H1 (cell line): ENCODE measurements around the gene SOX6. TPM values are rescaled to one million over a fixed set of nuclear protein-coding genes. Genes with fewer than 3 reads are reported as not detected.

Experiments
- CTCF ChIA-PET: fragments of 300-600 bp; sonication (Branson Sonifier 250); formaldehyde crosslinking; loops from one replicate; lab custom pipeline; 2021; ENCODE audit not compliant: partially characterized antibody; lab: Charles Lee
- POLR2A ChIA-PET: fragments of 300-600 bp; sonication (Branson Sonifier 250); formaldehyde crosslinking; loops from one replicate; lab custom pipeline; 2021; ENCODE audit warnings: inconsistent platforms; ENCODE audit not compliant: partially characterized antibody; lab: Charles Lee
- DNase-seq, 2 experiments: peaks; one replicate each; pipeline versions ENCODE4 v3.0.0 to v3.0.0-alpha.2; 2010 to 2022; ENCODE audit warnings: low spot score in 2 of 2, low read depth in 1 of 2, mixed read lengths in 1 of 2
- FAIRE-seq: peaks from 2 replicates; lab custom pipeline; 2011; peaks lifted over from hg19 to GRCh38; lab: Jason Lieb, UNC
- H2AFZ ChIP-seq: 2 replicates; pipeline ENCODE4 v1.8.1; 2012; ENCODE audit warnings: low read length, inconsistent platforms
- H2AK5ac ChIP-seq: 2 replicates; pipeline ENCODE4 v1.6.1; 2013; ENCODE audit warnings: low read depth, low read length
- H2BK120ac ChIP-seq: replicated peaks from 2 replicates; pipeline ENCODE3; 2013; ENCODE audit warnings: low read depth, low read length, inconsistent platforms
- H2BK12ac ChIP-seq: 2 replicates; pipeline ENCODE4 v1.6.1; 2013; ENCODE audit warnings: low read depth, low read length
- H2BK15ac ChIP-seq: 2 replicates; pipeline ENCODE4 v1.6.1; 2013; ENCODE audit warnings: low read length
- H2BK20ac ChIP-seq: 2 replicates; pipeline ENCODE4 v1.6.1; 2013; ENCODE audit warnings: low read length
- H2BK5ac ChIP-seq: 2 replicates; pipeline ENCODE4 v1.6.1; 2013; ENCODE audit warnings: low read depth, low read length
- H3K14ac ChIP-seq: 2 replicates; pipeline ENCODE4 v1.6.1; 2013; ENCODE audit warnings: inconsistent platforms; ENCODE audit not compliant: insufficient read length
- H3K18ac ChIP-seq: 2 replicates; pipeline ENCODE4 v1.6.1; 2013; ENCODE audit warnings: low read length; ENCODE audit errors: extremely low read depth
- H3K23ac ChIP-seq: 2 replicates; pipeline ENCODE4 v1.6.1; 2013; ENCODE audit warnings: inconsistent platforms; ENCODE audit not compliant: insufficient read length
- H3K23me2 ChIP-seq: 2 replicates; pipeline ENCODE4 v1.6.1; 2013; ENCODE audit warnings: low read depth, low read length
- H3K27ac ChIP-seq: 2 replicates; pipeline ENCODE4 v1.6.1; 2011; ENCODE audit warnings: low read depth, low read length, inconsistent platforms
- H3K27me3 ChIP-seq, 4 experiments: replicated peaks in 1 of 4; 1 replicate in 1 of 4; 2 replicates in 3 of 4; pipeline versions ENCODE4 v1.6.1 to v1.8.1; 2011 to 2013; ENCODE audit warnings: low read length in 3 of 4, mild to moderate bottlenecking in 3 of 4, inconsistent platforms in 2 of 4, mixed read lengths in 2 of 4, moderate library complexity in 1 of 4; ENCODE audit not compliant: control insufficient read depth in 3 of 4, insufficient read depth in 3 of 4; ENCODE audit errors: extremely low read depth in 1 of 4
- H3K36me3 ChIP-seq, 4 experiments: 2 replicates each; pipeline versions ENCODE4 v1.6.1 to v1.8.1; 2011 to 2013; ENCODE audit warnings: mild to moderate bottlenecking in 4 of 4, low read length in 3 of 4, moderate library complexity in 2 of 4, control low read depth in 1 of 4, inconsistent platforms in 1 of 4; ENCODE audit not compliant: insufficient read depth in 4 of 4, control insufficient read depth in 2 of 4
- H3K4ac ChIP-seq: replicated peaks from 2 replicates; pipeline ENCODE3; 2013; ENCODE audit warnings: low read length, low read depth, mixed read lengths, inconsistent platforms; ENCODE audit not compliant: insufficient read length
- H3K4me1 ChIP-seq, 4 experiments: replicated peaks in 1 of 4; 1 replicate in 1 of 4; 2 replicates in 3 of 4; pipeline versions ENCODE4 v1.6.1 to v1.8.1; 2011 to 2013; ENCODE audit warnings: low read length in 3 of 4, inconsistent platforms in 2 of 4, mixed read lengths in 1 of 4; ENCODE audit not compliant: insufficient read depth in 4 of 4, control insufficient read depth in 3 of 4
- H3K4me2 ChIP-seq, 2 experiments: 2 replicates each; pipeline versions ENCODE4 v1.6.1 to v1.8.1; 2011 to 2013; ENCODE audit warnings: low read depth in 2 of 2, low read length in 2 of 2, control low read depth in 1 of 2, inconsistent platforms in 1 of 2, mild to moderate bottlenecking in 1 of 2; ENCODE audit not compliant: insufficient read depth in 1 of 2
- H3K4me3 ChIP-seq, 4 experiments: fragments of 200-600, 300-600 bp in 1 of 4; sonication (generic), shearing (Covaris generic), sonication (Bioruptor Twin) in 1 of 4; 2 replicates each; pipeline versions ENCODE4 v1.5.1 to v1.8.1; 2011 to 2016; ENCODE audit warnings: low read length in 4 of 4, low read depth in 3 of 4, control low read depth in 2 of 4, inconsistent platforms in 2 of 4, mild to moderate bottlenecking in 2 of 4, mixed read lengths in 1 of 4, moderate library complexity in 1 of 4; ENCODE audit not compliant: insufficient read depth in 2 of 4; ENCODE audit errors: extremely low read depth in 1 of 4
- H3K56ac ChIP-seq: replicated peaks from 2 replicates; pipeline ENCODE3; 2013; ENCODE audit warnings: low read depth, mild to moderate bottlenecking, mixed read lengths, low read length, inconsistent platforms; ENCODE audit not compliant: insufficient read length
- H3K79me1 ChIP-seq: 2 replicates; pipeline ENCODE4 v1.6.1; 2013; ENCODE audit warnings: low read depth, low read length, control low read depth
- H3K79me2 ChIP-seq, 2 experiments: 2 replicates each; pipeline versions ENCODE4 v1.6.1 to v1.8.1; 2012 to 2013; ENCODE audit warnings: low read length in 2 of 2, mild to moderate bottlenecking in 2 of 2, inconsistent platforms in 1 of 2; ENCODE audit not compliant: insufficient read depth in 2 of 2, control insufficient read depth in 1 of 2
- H3K9ac ChIP-seq, 4 experiments: replicated peaks in 1 of 4; 1 replicate in 1 of 4; 2 replicates in 3 of 4; pipeline versions ENCODE4 v1.6.1 to v1.8.1; 2011 to 2013; ENCODE audit warnings: low read depth in 3 of 4, low read length in 3 of 4, control low read depth in 2 of 4, mild to moderate bottlenecking in 2 of 4, moderate library complexity in 2 of 4, inconsistent platforms in 1 of 4; ENCODE audit errors: extremely low read depth in 1 of 4
- H3K9me3 ChIP-seq, 2 experiments: 2 replicates each; pipeline versions ENCODE4 v1.6.1 to v1.8.1; 2012 to 2013; ENCODE audit warnings: mild to moderate bottlenecking in 2 of 2, moderate library complexity in 2 of 2, control low read depth in 1 of 2, inconsistent platforms in 1 of 2, low read depth in 1 of 2, low read length in 1 of 2, mixed read lengths in 1 of 2; ENCODE audit not compliant: insufficient read depth in 2 of 2
- H4K20me1 ChIP-seq, 2 experiments: replicated peaks in 1 of 2; 2 replicates each; pipeline versions ENCODE3 to v1.8.1; 2011 to 2013; ENCODE audit warnings: inconsistent platforms in 2 of 2, low read length in 2 of 2, mild to moderate bottlenecking in 1 of 2; ENCODE audit not compliant: insufficient read depth in 2 of 2, control insufficient read depth in 1 of 2
- H4K5ac ChIP-seq: 2 replicates; pipeline ENCODE4 v1.6.1; 2013; ENCODE audit warnings: low read length, low read depth, mixed read lengths, inconsistent platforms; ENCODE audit not compliant: insufficient read length
- H4K8ac ChIP-seq: 2 replicates; pipeline ENCODE4 v1.8.0; 2013; ENCODE audit warnings: mild to moderate bottlenecking, moderate library complexity, low read length, inconsistent platforms; ENCODE audit not compliant: insufficient read depth; ENCODE audit errors: extremely low read depth
- H4K91ac ChIP-seq: replicated peaks from 2 replicates; pipeline ENCODE3; 2013; ENCODE audit warnings: low read length, mixed read lengths, inconsistent platforms; ENCODE audit not compliant: insufficient read length
- BACH1 ChIP-seq: IDR thresholded peaks from 2 replicates; pipeline ENCODE4 v1.6.1; 2012; ENCODE audit warnings: low read length, improper control_type of control experiment
- RFX5 ChIP-seq: IDR thresholded peaks from 2 replicates; pipeline ENCODE4 v1.6.1; 2011; ENCODE audit warnings: low read depth, low read length, improper control_type of control experiment, borderline replicate concordance
- WGBS, 2 experiments: shearing (Covaris generic) in 1 of 2; methylation state at CpG; one replicate each; pipeline versions ENCODE4 v1.1.6 to v1.1.7; 2013 to 2015; ENCODE audit warnings: low lambda C conversion rate in 2 of 2, mixed read lengths in 2 of 2, inconsistent platforms in 1 of 2, low coverage in 1 of 2, missing lambda C conversion rate in 1 of 2; ENCODE audit not compliant: insufficient replicate concordance in 2 of 2, insufficient coverage in 1 of 2, insufficient read length in 1 of 2; ENCODE audit errors: extremely low coverage in 1 of 2, missing lambda C conversion rate in 1 of 2; 5-methylcytosine and 5-hydroxymethylcytosine counted together
- polyA plus RNA-seq, 7 experiments: library from polyadenylated mRNA; depleted of rRNA in 3 of 7; stranded (reverse) in 5 of 7; unstranded in 2 of 7; fragments of >200 nt in 5 of 7; fragments of 200-250 nt in 2 of 7; gene quantifications; 1 replicate in 5 of 7; 2 replicates in 1 of 7; 4 replicates in 1 of 7; pipeline versions ENCODE4 v1.2.1 to v1.2.3, GENCODE V29; 2011 to 2013; ENCODE audit warnings: missing spikeins in 2 of 7, mixed read lengths in 2 of 7
- total RNA-seq: library from RNA; stranded (reverse); fragmentation: NEBNext Ultra II Directional; extraction: Animal tissue kit (Norgen Biotek cat#: 25700); gene quantifications from 2 replicates; pipeline ENCODE4 v1.2.1, GENCODE V29; 2021

SOX6 gene
- total and polyA plus RNA-seq, 2 of the 8 experiments (the other 6 are each of a cell fraction or from before 2014, with no cell fraction given): 0.09 TPM; not detected in 1

GRCh38 chr11:16016468-16016829 lies 339.9 kb downstream of the SOX6 start:
- no peak overlapping the region for H3K4me2 ChIP-seq
- no peak overlapping the region for H3K4ac ChIP-seq
- no peak overlapping the region for H4K8ac ChIP-seq
- peaks cover 0 to 3% (median under 1%) of the 10 kb centered on the region in 4 experiments; a peak in 1 of 7 replicates for H3K4me1 ChIP-seq
- no peaks in the 10 kb centered on the region for H3K79me2 ChIP-seq
- no peaks in the 10 kb centered on the region for H4K20me1 ChIP-seq
- H3K23me2 ChIP-seq: no peaks in the 10 kb centered on the region
- H2AFZ ChIP-seq: no peak overlapping the region
- H2AK5ac ChIP-seq: no peak overlapping the region
- no peak overlapping the region for H4K5ac ChIP-seq
- no peak overlapping the region for H2BK20ac ChIP-seq
- no peak overlapping the region for H3K23ac ChIP-seq
- no peak for DNase-seq
- no peaks in the 10 kb centered on the region for H3K79me1 ChIP-seq
- H3K9me3 ChIP-seq: no peaks in the 10 kb centered on the region
- ChIA-PET POLR2A (no interaction called here), CTCF (interaction anchor here (0.6 to 1.9 kb wide), 2 partner anchors 28 to 55 kb away, joined by 3 to 6 read pairs; no protein-coding TSS in a partner anchor)
- H3K56ac ChIP-seq: no peak overlapping the region
- H3K18ac ChIP-seq: no peak overlapping the region
- peaks cover 0 to 1% (median 0%) of the 10 kb centered on the region in 4 experiments; a peak in 1 of 7 replicates for H3K27me3 ChIP-seq
- H3K36me3 ChIP-seq: no peaks in the 10 kb centered on the region
- no peak overlapping the region for H3K14ac ChIP-seq
- no peak overlapping the region for H3K4me3 ChIP-seq
- FAIRE-seq: no peak
- H4K91ac ChIP-seq: no peak overlapping the region
- WGBS, 2 experiments: 67% methylated on average over 2 of the region's 2 CpGs; no CpG with 5 or more reads in 1 of the 2 experiments
- no peak overlapping the region for H2BK5ac ChIP-seq
- H2BK120ac ChIP-seq: no peak overlapping the region
- H2BK15ac ChIP-seq: no peak overlapping the region
- no peak overlapping the region for H3K27ac ChIP-seq
- H3K9ac ChIP-seq: no peak overlapping the region
- no peak overlapping the region for H2BK12ac ChIP-seq
- no peak for TF ChIP-seq BACH1
- no peak for TF ChIP-seq RFX5
